Gastrocnemius medialis (tissue), 4 donors: ENCODE results near the gene SPTBN4. TPM values are rescaled to one million over a fixed set of nuclear protein-coding genes. Genes with fewer than 3 reads are reported as not detected.
"Not testable (repeated sequence)": the region's sequence is repeated elsewhere in the genome, so short reads cannot be mapped to it uniquely, and the experiment has no call there.

Experiments
- ATAC-seq, 2 donors: fragments of 150-250 bp; one replicate each; pipeline ENCODE4 v1.9.1; 2016
- DNase-seq, 2 donors: peaks; one replicate each; pipeline ENCODE4 v3.0.0-alpha.2; 2019
- H3K27ac ChIP-seq, 4 donors: fragments of 200-600 bp; sonication (generic); 1 replicate in 1 of 4; 2 replicates in 3 of 4; pipeline ENCODE4 v1.5.1; 2016 to 2018; ENCODE audit warnings: mild to moderate bottlenecking in 2 of 4, moderate library complexity in 1 of 4
- H3K27me3 ChIP-seq, 3 donors: fragments of 200-600 bp; sonication (generic) in 2 of 3; 1 replicate in 1 of 3; 2 replicates in 2 of 3; pipeline versions ENCODE4 v1.5.1 to v1.6.0; 2016 to 2019; ENCODE audit warnings: mild to moderate bottlenecking in 1 of 3, moderate library complexity in 1 of 3
- H3K36me3 ChIP-seq, 2 donors: fragments of 200-600 bp; sonication (generic) in 1 of 2; one replicate each; pipeline ENCODE4 v1.5.1; 2017 to 2018
- H3K4me1 ChIP-seq, 2 donors: fragments of 200-600 bp; sonication (generic) in 1 of 2; one replicate each; pipeline ENCODE4 v1.5.1; 2016 to 2017; ENCODE audit warnings: mild to moderate bottlenecking in 2 of 2
- H3K4me3 ChIP-seq, 4 donors: fragments of 200-600 bp; sonication (generic) in 3 of 4; 1 replicate in 1 of 4; 2 replicates in 3 of 4; pipeline ENCODE4 v1.5.1; 2016 to 2019; ENCODE audit warnings: mild to moderate bottlenecking in 2 of 4
- H3K9me3 ChIP-seq, 3 donors: fragments of 200-600 bp; sonication (generic) in 2 of 3; 1 replicate in 1 of 3; 2 replicates in 2 of 3; pipeline ENCODE4 v1.5.1; 2016 to 2019
- POLR2A ChIP-seq, 2 donors: fragments of 450-650 bp; IDR thresholded peaks; one replicate each; pipeline ENCODE4 v1.6.1; 2017; ENCODE audit warnings: antibody characterized with exemption in 2 of 2, mild to moderate bottlenecking in 2 of 2, moderate library complexity in 2 of 2
- in situ Hi-C, 4 donors: fragments of 200-750 bp; cut with MboI; loops; one replicate each; pipeline versions ENCODE4 v1.15.0 to v1.8.0; 2017; ENCODE audit warnings: low sequenced_read_pairs in 4 of 4
- intact Hi-C: fragments of 100-400 bp; cut with DNase I; formaldehyde crosslinking; loops from one replicate; pipeline ENCODE4 v1.15.1; 2023; ENCODE audit warnings: low total_unique reads
- total RNA-seq, 4 donors: library from RNA; depleted of rRNA; stranded (reverse); fragments of >200 nt; gene quantifications; one replicate each; pipeline versions ENCODE4 v1.1.0 to v1.2.3, GENCODE V29; 2016
- TF ChIP-seq, protein P1 (sequence below), 5 experiments: fragments of 450-650 bp in 3 of 5; fragments of 200-600 bp in 2 of 5; sonication (generic) in 2 of 5; IDR thresholded peaks in 4 of 5; conservative IDR thresholded peaks in 1 of 5; 1 replicate in 4 of 5; 2 replicates in 1 of 5; pipeline ENCODE4 v1.5.1; 2016 to 2019; ENCODE audit warnings: antibody characterized with exemption in 5 of 5, mild to moderate bottlenecking in 3 of 5, moderate library complexity in 3 of 5

The SPTBN4 gene
- total RNA-seq, 4 donors from 2014 or later, result 0.86 to 5.9 (median 2.4) TPM

GRCh38 chr19:40460185-40460584 lies 6.6 kb upstream of the SPTBN4 start:
- no peaks in the 10 kb centered on the region for H3K27me3 ChIP-seq
- intact Hi-C loops, result loop anchor here (10.0 kb wide), 1 partner anchor 625 kb away; the partner anchor contains the start of gene DYRK1B

GRCh38 chr19:40461669-40462221 lies 5.1 kb upstream of the SPTBN4 start:
- TF ChIP-seq, protein P1, sequence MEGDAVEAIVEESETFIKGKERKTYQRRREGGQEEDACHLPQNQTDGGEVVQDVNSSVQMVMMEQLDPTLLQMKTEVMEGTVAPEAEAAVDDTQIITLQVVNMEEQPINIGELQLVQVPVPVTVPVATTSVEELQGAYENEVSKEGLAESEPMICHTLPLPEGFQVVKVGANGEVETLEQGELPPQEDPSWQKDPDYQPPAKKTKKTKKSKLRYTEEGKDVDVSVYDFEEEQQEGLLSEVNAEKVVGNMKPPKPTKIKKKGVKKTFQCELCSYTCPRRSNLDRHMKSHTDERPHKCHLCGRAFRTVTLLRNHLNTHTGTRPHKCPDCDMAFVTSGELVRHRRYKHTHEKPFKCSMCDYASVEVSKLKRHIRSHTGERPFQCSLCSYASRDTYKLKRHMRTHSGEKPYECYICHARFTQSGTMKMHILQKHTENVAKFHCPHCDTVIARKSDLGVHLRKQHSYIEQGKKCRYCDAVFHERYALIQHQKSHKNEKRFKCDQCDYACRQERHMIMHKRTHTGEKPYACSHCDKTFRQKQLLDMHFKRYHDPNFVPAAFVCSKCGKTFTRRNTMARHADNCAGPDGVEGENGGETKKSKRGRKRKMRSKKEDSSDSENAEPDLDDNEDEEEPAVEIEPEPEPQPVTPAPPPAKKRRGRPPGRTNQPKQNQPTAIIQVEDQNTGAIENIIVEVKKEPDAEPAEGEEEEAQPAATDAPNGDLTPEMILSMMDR (IDR thresholded peaks at IDR 0.05 in 4 of 5, conservative IDR thresholded peaks at IDR 0.05 in 1 of 5), result no peak
- TF ChIP-seq POLR2A (IDR thresholded peaks at IDR 0.05), result no peak
- peak overlapping the region in 3 of 4 donors; percentile 5 to 100 (median 97) for H3K27ac ChIP-seq
- ATAC-seq (no peak), DNase-seq (no peak)
- H3K36me3 ChIP-seq, result peaks cover 0 to 11% of the 10 kb centered on the region in 2 donors
- H3K4me1 ChIP-seq, result peaks cover 5 to 18% of the 10 kb centered on the region in 2 donors
- H3K9me3 ChIP-seq, result no peaks in the 10 kb centered on the region
- H3K4me3 ChIP-seq, result no peak overlapping the region
- in situ Hi-C loops (loop anchor here in 1 of 4 donors (10.0 kb wide), 1 partner anchor 47 kb away; the partner anchor contains the start of gene PRX), intact Hi-C loops (loop anchor here (10.0 kb wide), 1 partner anchor 627 kb away; the partner anchor contains the start of gene DYRK1B)
- H3K27me3 ChIP-seq, result no peaks in the 10 kb centered on the region

More at GRCh38 chr19:40460185-40460584, 6.6 kb upstream of the SPTBN4 start:
- ATAC-seq, result no peak
- no peak for DNase-seq
- in situ Hi-C loops, result loop anchor here in 1 of 4 donors (10.0 kb wide), 1 partner anchor 45 kb away; the partner anchor contains the start of gene PRX
- no peak overlapping the region for H3K27ac ChIP-seq
- no peaks in the 10 kb centered on the region for H3K9me3 ChIP-seq
- no peak overlapping the region for H3K4me3 ChIP-seq
- H3K4me1 ChIP-seq, result peaks cover 5 to 10% of the 10 kb centered on the region in 2 donors
- H3K36me3 ChIP-seq, result peaks cover 0 to 15% of the 10 kb centered on the region in 2 donors
- TF ChIP-seq, protein P1 (IDR thresholded peaks at IDR 0.05 in 4 of 5, conservative IDR thresholded peaks at IDR 0.05 in 1 of 5), result no peak
- no peak for TF ChIP-seq POLR2A (IDR thresholded peaks at IDR 0.05)

DNA sequence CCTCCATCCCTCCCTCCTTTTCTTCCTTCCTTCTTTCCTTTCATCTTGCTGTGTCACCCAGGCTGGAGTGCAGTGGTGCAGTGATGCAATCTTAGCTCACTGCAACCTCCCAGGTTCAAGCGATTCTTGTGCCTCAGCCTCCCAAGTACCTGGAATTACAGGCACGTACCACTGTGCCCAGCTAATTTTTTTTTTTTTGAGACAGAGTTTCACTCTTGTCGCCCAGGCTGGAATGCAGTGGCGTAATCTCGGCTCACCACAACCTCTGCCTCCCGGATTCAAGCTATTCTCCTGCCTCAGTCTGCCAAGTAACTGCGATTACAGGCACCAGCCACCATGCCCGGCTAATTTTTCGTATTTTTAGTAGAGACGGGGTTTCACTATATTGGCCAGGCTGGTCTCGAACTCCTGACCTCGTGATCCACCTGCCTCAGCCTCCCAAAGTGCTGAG lies 3.2 kb upstream of the SPTBN4 start:
- in situ Hi-C loops, result loop anchor here in 1 of 4 donors (10.0 kb wide), 1 partner anchor 49 kb away; the partner anchor contains the start of gene PRX
- peak in 1 of 2 donors; percentile 77 for DNase-seq
- not testable (repeated sequence) for H3K9me3 ChIP-seq, H3K27me3 ChIP-seq, H3K36me3 ChIP-seq
- ATAC-seq, result peak in 1 of 2 donors; percentile 3
- Histone ChIP-seq H3K4me1 (peaks cover 5 to 22% of the 10 kb centered on the region in 2 donors), H3K27ac (peak overlapping the region; percentile 97 to 100 (median 98)), H3K4me3 (peak overlapping the region in 3 of 4 donors; percentile 30 to 85 (median 81))
- intact Hi-C loops, result loop anchor here (10.0 kb wide), 1 partner anchor 629 kb away; the partner anchor contains the start of gene DYRK1B

- ATAC-seq, result peak in 1 of 2 donors; percentile 25
- H3K9me3 ChIP-seq, result no peaks in the 10 kb centered on the region
- in situ Hi-C loops, result loop anchor here in 1 of 4 donors (10.0 kb wide), 1 partner anchor 50 kb away; the partner anchor contains the start of gene PRX
- no peaks in the 10 kb centered on the region for H3K36me3 ChIP-seq
- peak overlapping the region; percentile 97 to 100 (median 98) for H3K27ac ChIP-seq
- peaks cover 5 to 22% of the 10 kb centered on the region in 2 donors for H3K4me1 ChIP-seq
- intact Hi-C loops, result loop anchor here (1.0 to 10.0 kb wide), 7 partner anchors 20 to 630 kb away; partner anchors contain the start of genes C19orf47, DYRK1B, EGLN2 and PLD3
- DNase-seq, result peak in 1 of 2 donors; percentile 82
- TF ChIP-seq, protein P1 (IDR thresholded peaks at IDR 0.05 in 4 of 5, conservative IDR thresholded peaks at IDR 0.05 in 1 of 5), result peak; percentile 77 to 85 (median 82)
- TF ChIP-seq POLR2A (IDR thresholded peaks at IDR 0.05), result no peak
- no peaks in the 10 kb centered on the region for H3K27me3 ChIP-seq
- H3K4me3 ChIP-seq, result peak overlapping the region; percentile 81 to 100 (median 88)
These were observed 2.5 kb upstream of the SPTBN4 start for GRCh38 chr19:40464059-40465024.
